Dedifferentiated amniotic fluid mesenchymal stem cell (primary cell): ENCODE data around the gene CASP3.
A peak's percentile ranks its signal among the peaks of the same experiment; 100 is the strongest.
"Not testable (repeated sequence)": the region's sequence is repeated elsewhere in the genome, so short reads cannot be mapped to it uniquely, and the experiment has no call there.

Experiments used
- DNase-seq: peaks from one replicate; pipeline ENCODE4 v3.0.0-alpha.2; 2016; ENCODE audit errors: extremely low spot score

The CASP3 gene

GRCh38 chr4:184664445-184665210 is 15.4 kb upstream of the CASP3 start:
- DNase-seq = no peak

GRCh38 chr4:184662236-184662635 is 13.0 kb upstream of the CASP3 start:
- no peak for DNase-seq

GRCh38 chr4:184660978-184661377 is 11.7 kb upstream of the CASP3 start:
- DNase-seq = no peak

GRCh38 chr4:184657820-184658219 is 8.6 kb upstream of the CASP3 start:
- DNase-seq = not testable (repeated sequence)

GRCh38 chr4:184657144-184657543 is 7.9 kb upstream of the CASP3 start:
- DNase-seq = no peak

- DNase-seq = no peak
Observed at GRCh38 chr4:184655889-184656869, 6.9 kb upstream of the CASP3 start.

GRCh38 chr4:184653650-184654049 is 4.4 kb upstream of the CASP3 start:
- DNase-seq = peak; percentile 60

- not testable (repeated sequence) for DNase-seq
Observed at GRCh38 chr4:184652681-184653080, 3.4 kb upstream of the CASP3 start.

GRCh38 chr4:184651899-184652298 is 2.7 kb upstream of the CASP3 start:
- no peak for DNase-seq

GRCh38 chr4:184649971-184650855 is 966 bp upstream of the CASP3 start:
- peak; percentile 24 for DNase-seq

- peak; percentile 26 for DNase-seq
Observed at GRCh38 chr4:184648313-184649025, 778 bp downstream of the CASP3 start.

GRCh38 chr4:184648054-184648312 is 1.3 kb downstream of the CASP3 start:
- DNase-seq = peak; percentile 15

- DNase-seq = no peak
Observed at GRCh38 chr4:184647266-184648053, 1.8 kb downstream of the CASP3 start.

GRCh38 chr4:184645904-184646610 is 3.2 kb downstream of the CASP3 start:
- DNase-seq = no peak

GRCh38 chr4:184644553-184645307 is 4.5 kb downstream of the CASP3 start:
- no peak for DNase-seq

GRCh38 chr4:184643731-184644130 is 5.5 kb downstream of the CASP3 start:
- no peak for DNase-seq

GRCh38 chr4:184641451-184641850 is 7.8 kb downstream of the CASP3 start:
- no peak for DNase-seq

GRCh38 chr4:184641022-184641421 is 8.2 kb downstream of the CASP3 start:
- no peak for DNase-seq

GRCh38 chr4:184636897-184637296 is 12.3 kb downstream of the CASP3 start:
- no peak for DNase-seq
